ENCODE results near the gene ATXN1L.
"Not testable (repeated sequence)": the region's sequence is repeated elsewhere in the genome, so short reads cannot be mapped to it uniquely, and the experiment has no call there.

ATXN1L gene

GRCh38 chr16:71853413-71853812 is 7.6 kb downstream of the ATXN1L start:
- DNase-seq (ENCODE audit: low spot score), result no peak

GRCh38 chr16:71854369-71854948 is 8.7 kb downstream of the ATXN1L start:
- no peak for DNase-seq (ENCODE audit: low spot score)

GRCh38 chr16:71855937-71856662 is 10.3 kb downstream of the ATXN1L start:
- DNase-seq (ENCODE audit: low spot score), result no peak

- DNase-seq (ENCODE audit: low spot score), result no peak
These were observed 14.2 kb downstream of the ATXN1L start for GRCh38 chr16:71859762-71860521.

- no peak for DNase-seq (ENCODE audit: low spot score)
These were observed 18.2 kb downstream of the ATXN1L start for GRCh38 chr16:71863995-71864394.

- no peak for DNase-seq (ENCODE audit: low spot score)
These were observed 19.5 kb downstream of the ATXN1L start for GRCh38 chr16:71865173-71865863.

- not testable (repeated sequence) for DNase-seq (ENCODE audit: low spot score)
These were observed 21.4 kb downstream of the ATXN1L start for GRCh38 chr16:71867175-71867574.

GRCh38 chr16:71867939-71868338 is 22.2 kb downstream of the ATXN1L start:
- DNase-seq (ENCODE audit: low spot score), result no peak

GRCh38 chr16:71869089-71869488 is 23.3 kb downstream of the ATXN1L start:
- no peak for DNase-seq (ENCODE audit: low spot score)

GRCh38 chr16:71870818-71871217 is 25.0 kb downstream of the ATXN1L start:
- DNase-seq (ENCODE audit: low spot score), result no peak

GRCh38 chr16:71873199-71873598 is 27.4 kb downstream of the ATXN1L start:
- no peak for DNase-seq (ENCODE audit: low spot score)

GRCh38 chr16:71878911-71879310 is 33.1 kb downstream of the ATXN1L start:
- no peak for DNase-seq (ENCODE audit: low spot score)

- no peak for DNase-seq (ENCODE audit: low spot score)
These were observed 34.4 kb downstream of the ATXN1L start for GRCh38 chr16:71880176-71880575.

GRCh38 chr16:71882505-71883167 is 36.9 kb downstream of the ATXN1L start:
- peak; percentile 77 for DNase-seq (ENCODE audit: low spot score)

GRCh38 chr16:71883168-71883848 is 37.5 kb downstream of the ATXN1L start:
- no peak for DNase-seq (ENCODE audit: low spot score)

- peak; percentile 93 for DNase-seq (ENCODE audit: low spot score)
These were observed 38.3 kb downstream of the ATXN1L start, which contains the start of gene ZNF821 for GRCh38 chr16:71883849-71884638. TSS of gene ZNF821 (minus strand) at chr16:71884182. CDS start at chr16:71879946, 4,236 bp downstream.

- DNase-seq (ENCODE audit: low spot score), result no peak
These were observed 39.5 kb downstream of the ATXN1L start for GRCh38 chr16:71885261-71885650.

- DNase-seq (ENCODE audit: low spot score), result no peak
These were observed 43.4 kb downstream of the ATXN1L start for GRCh38 chr16:71889147-71889546.

- DNase-seq (ENCODE audit: low spot score), result no peak
These were observed 48.1 kb downstream of the ATXN1L start for GRCh38 chr16:71893888-71894228.

GRCh38 chr16:71894229-71894920 is 48.6 kb downstream of the ATXN1L start:
- DNase-seq (ENCODE audit: low spot score), result peak; percentile 32
